ENCODE measurements around the gene LNPK. TPM values are rescaled to one million over a fixed set of nuclear protein-coding genes. Genes with fewer than 3 reads are reported as not detected.

The LNPK gene
- polyA plus RNA-seq, 1 donor from 2014 or later, result 46.7 TPM

DNA sequence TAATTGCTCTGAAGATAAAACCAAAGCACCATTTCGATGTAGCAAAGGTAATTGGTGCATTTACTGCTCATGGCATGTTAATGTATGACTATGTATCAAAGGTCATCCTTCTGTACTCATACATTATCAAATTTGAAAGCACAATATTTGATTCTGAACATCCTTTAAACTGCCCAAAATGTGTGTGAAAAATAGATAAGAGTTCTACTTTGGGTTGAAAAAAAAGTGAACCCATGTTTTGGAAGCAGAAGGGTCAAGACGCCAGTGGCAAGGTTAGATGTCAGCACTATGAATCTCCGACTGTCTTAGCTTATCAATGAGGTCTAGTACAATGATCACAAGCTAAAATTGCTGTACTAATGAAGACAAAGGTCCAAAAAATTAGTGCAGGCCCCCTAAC, 83.1 kb downstream of the LNPK start:
- H3K9ac ChIP-seq (ENCODE audit: low read length), result no peak overlapping the region
- no peaks in the 10 kb centered on the region for H3K36me3 ChIP-seq (ENCODE audit: insufficient read depth, low read length)
- H3K27me3 ChIP-seq (ENCODE audit: insufficient read depth, low read depth, low read length), result no peaks in the 10 kb centered on the region
- H3F3A ChIP-seq (ENCODE audit: insufficient read depth, low read length, poor library complexity, severe bottlenecking), result no peaks in the 10 kb centered on the region
- no peaks in the 10 kb centered on the region for H4K20me1 ChIP-seq (ENCODE audit: insufficient read depth)
- TF ChIP-seq EP300 (conservative IDR thresholded peaks at IDR 0.05; ENCODE audit: poor library complexity, severe bottlenecking), result no peak
- TF ChIP-seq SMC3 (conservative IDR thresholded peaks at IDR 0.05; ENCODE audit: poor library complexity), result no peak
- no peak for TF ChIP-seq RAD21 (conservative IDR thresholded peaks at IDR 0.05)
- TF ChIP-seq POLR2AphosphoS5 (IDR thresholded peaks at IDR 0.05), result no peak
- no peak for TF ChIP-seq MXI1 (conservative IDR thresholded peaks at IDR 0.05; ENCODE audit: poor library complexity, severe bottlenecking)
- TF ChIP-seq, protein P1, sequence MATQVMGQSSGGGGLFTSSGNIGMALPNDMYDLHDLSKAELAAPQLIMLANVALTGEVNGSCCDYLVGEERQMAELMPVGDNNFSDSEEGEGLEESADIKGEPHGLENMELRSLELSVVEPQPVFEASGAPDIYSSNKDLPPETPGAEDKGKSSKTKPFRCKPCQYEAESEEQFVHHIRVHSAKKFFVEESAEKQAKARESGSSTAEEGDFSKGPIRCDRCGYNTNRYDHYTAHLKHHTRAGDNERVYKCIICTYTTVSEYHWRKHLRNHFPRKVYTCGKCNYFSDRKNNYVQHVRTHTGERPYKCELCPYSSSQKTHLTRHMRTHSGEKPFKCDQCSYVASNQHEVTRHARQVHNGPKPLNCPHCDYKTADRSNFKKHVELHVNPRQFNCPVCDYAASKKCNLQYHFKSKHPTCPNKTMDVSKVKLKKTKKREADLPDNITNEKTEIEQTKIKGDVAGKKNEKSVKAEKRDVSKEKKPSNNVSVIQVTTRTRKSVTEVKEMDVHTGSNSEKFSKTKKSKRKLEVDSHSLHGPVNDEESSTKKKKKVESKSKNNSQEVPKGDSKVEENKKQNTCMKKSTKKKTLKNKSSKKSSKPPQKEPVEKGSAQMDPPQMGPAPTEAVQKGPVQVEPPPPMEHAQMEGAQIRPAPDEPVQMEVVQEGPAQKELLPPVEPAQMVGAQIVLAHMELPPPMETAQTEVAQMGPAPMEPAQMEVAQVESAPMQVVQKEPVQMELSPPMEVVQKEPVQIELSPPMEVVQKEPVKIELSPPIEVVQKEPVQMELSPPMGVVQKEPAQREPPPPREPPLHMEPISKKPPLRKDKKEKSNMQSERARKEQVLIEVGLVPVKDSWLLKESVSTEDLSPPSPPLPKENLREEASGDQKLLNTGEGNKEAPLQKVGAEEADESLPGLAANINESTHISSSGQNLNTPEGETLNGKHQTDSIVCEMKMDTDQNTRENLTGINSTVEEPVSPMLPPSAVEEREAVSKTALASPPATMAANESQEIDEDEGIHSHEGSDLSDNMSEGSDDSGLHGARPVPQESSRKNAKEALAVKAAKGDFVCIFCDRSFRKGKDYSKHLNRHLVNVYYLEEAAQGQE (IDR thresholded peaks at IDR 0.05; ENCODE audit: borderline replicate concordance), result no peak
- TF ChIP-seq EZH2 (IDR thresholded peaks at IDR 0.05; ENCODE audit: borderline replicate concordance, insufficient read depth, low read length, poor library complexity, severe bottlenecking), result no peak
- TF ChIP-seq TAF1 (IDR thresholded peaks at IDR 0.05; ENCODE audit: low read depth), result no peak
- TF ChIP-seq, protein P2, sequence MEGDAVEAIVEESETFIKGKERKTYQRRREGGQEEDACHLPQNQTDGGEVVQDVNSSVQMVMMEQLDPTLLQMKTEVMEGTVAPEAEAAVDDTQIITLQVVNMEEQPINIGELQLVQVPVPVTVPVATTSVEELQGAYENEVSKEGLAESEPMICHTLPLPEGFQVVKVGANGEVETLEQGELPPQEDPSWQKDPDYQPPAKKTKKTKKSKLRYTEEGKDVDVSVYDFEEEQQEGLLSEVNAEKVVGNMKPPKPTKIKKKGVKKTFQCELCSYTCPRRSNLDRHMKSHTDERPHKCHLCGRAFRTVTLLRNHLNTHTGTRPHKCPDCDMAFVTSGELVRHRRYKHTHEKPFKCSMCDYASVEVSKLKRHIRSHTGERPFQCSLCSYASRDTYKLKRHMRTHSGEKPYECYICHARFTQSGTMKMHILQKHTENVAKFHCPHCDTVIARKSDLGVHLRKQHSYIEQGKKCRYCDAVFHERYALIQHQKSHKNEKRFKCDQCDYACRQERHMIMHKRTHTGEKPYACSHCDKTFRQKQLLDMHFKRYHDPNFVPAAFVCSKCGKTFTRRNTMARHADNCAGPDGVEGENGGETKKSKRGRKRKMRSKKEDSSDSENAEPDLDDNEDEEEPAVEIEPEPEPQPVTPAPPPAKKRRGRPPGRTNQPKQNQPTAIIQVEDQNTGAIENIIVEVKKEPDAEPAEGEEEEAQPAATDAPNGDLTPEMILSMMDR (IDR thresholded peaks at IDR 0.05; ENCODE audit: poor library complexity, severe bottlenecking), result no peak
- no peak overlapping the region for H3K4me2 ChIP-seq (ENCODE audit: low read length)
- H2AFZ ChIP-seq (ENCODE audit: low read depth, low read length), result no peak overlapping the region
- no peaks in the 10 kb centered on the region for H3K79me2 ChIP-seq (replicated peaks; ENCODE audit: insufficient read depth, low read length)
- H3K4me3 ChIP-seq (ENCODE audit: low read length), result no peak overlapping the region
- H3K27ac ChIP-seq (ENCODE audit: low read length), result no peak overlapping the region
- no peaks in the 10 kb centered on the region for H3K9me2 ChIP-seq (ENCODE audit: insufficient read depth, low read length)
- no peaks in the 10 kb centered on the region for H3K9me3 ChIP-seq (ENCODE audit: low read length)

DNA sequence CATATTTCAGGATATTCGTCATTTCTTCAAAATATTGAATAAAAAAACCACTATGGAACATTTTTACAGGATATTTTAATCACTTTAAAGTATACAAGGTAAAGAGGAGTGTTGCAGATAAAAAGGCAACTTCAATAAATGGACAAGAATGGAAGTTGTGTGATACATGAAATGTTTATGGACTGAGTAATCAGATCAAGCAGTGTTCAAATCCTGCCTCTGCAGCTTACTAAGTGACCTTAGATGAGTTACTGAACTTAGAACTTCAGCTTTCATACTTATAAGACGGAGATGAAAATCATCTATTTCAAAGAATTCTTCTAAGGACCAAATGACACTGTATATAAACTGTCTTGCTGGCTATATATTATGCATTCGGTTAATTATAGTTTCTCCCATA, 87.2 kb downstream of the LNPK start:
- no peaks in the 10 kb centered on the region for H3K9me2 ChIP-seq (ENCODE audit: insufficient read depth, low read length)
- no peak overlapping the region for H2AFZ ChIP-seq (ENCODE audit: low read depth, low read length)
- TF ChIP-seq EP300 (conservative IDR thresholded peaks at IDR 0.05; ENCODE audit: poor library complexity, severe bottlenecking) (no peak), EZH2 (IDR thresholded peaks at IDR 0.05; ENCODE audit: borderline replicate concordance, insufficient read depth, low read length, poor library complexity, severe bottlenecking) (no peak), MXI1 (conservative IDR thresholded peaks at IDR 0.05; ENCODE audit: poor library complexity, severe bottlenecking) (no peak), POLR2AphosphoS5 (IDR thresholded peaks at IDR 0.05) (no peak), RAD21 (conservative IDR thresholded peaks at IDR 0.05) (no peak), SMC3 (conservative IDR thresholded peaks at IDR 0.05; ENCODE audit: poor library complexity) (no peak), TAF1 (IDR thresholded peaks at IDR 0.05; ENCODE audit: low read depth) (no peak)
- TF ChIP-seq, protein P1 (IDR thresholded peaks at IDR 0.05; ENCODE audit: borderline replicate concordance), result no peak
- TF ChIP-seq, protein P2 (IDR thresholded peaks at IDR 0.05; ENCODE audit: poor library complexity, severe bottlenecking), result no peak

More for the DNA sequence above, 87.2 kb downstream of the LNPK start:
- Histone ChIP-seq H3K27ac (ENCODE audit: low read length) (no peak overlapping the region), H4K20me1 (ENCODE audit: insufficient read depth) (no peaks in the 10 kb centered on the region), H3K9me3 (ENCODE audit: low read length) (no peaks in the 10 kb centered on the region), H3K27me3 (ENCODE audit: insufficient read depth, low read depth, low read length) (no peaks in the 10 kb centered on the region), H3K4me3 (ENCODE audit: low read length) (no peak overlapping the region), H3K36me3 (ENCODE audit: insufficient read depth, low read length) (no peaks in the 10 kb centered on the region), H3F3A (ENCODE audit: insufficient read depth, low read length, poor library complexity, severe bottlenecking) (no peaks in the 10 kb centered on the region), H3K79me2 (replicated peaks; ENCODE audit: insufficient read depth, low read length) (no peaks in the 10 kb centered on the region), H3K9ac (ENCODE audit: low read length) (no peak overlapping the region), H3K4me2 (ENCODE audit: low read length) (no peak overlapping the region)
